ENCODE results near the gene MCM9.

DNA sequence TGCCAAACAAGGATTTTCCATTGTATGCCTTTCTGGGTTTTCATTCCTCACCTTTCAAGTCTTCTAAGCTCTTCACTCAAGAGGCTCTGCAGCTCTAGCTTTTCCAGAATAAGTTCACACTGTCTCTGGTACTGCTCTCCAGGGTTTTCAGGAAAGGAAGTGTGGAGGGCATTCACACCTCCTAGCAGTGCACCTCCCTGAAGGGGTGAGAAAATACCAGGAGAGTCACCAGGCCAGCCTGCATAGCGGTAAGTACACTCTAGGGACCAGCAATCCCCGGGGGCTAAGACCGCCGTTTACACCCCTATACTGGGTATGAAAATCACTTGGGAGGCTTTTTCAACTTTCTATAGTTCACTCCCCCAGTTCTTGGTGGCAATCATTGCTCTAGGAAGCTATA, 108.9 kb downstream of the MCM9 start:
- TF ChIP-seq, protein P1, sequence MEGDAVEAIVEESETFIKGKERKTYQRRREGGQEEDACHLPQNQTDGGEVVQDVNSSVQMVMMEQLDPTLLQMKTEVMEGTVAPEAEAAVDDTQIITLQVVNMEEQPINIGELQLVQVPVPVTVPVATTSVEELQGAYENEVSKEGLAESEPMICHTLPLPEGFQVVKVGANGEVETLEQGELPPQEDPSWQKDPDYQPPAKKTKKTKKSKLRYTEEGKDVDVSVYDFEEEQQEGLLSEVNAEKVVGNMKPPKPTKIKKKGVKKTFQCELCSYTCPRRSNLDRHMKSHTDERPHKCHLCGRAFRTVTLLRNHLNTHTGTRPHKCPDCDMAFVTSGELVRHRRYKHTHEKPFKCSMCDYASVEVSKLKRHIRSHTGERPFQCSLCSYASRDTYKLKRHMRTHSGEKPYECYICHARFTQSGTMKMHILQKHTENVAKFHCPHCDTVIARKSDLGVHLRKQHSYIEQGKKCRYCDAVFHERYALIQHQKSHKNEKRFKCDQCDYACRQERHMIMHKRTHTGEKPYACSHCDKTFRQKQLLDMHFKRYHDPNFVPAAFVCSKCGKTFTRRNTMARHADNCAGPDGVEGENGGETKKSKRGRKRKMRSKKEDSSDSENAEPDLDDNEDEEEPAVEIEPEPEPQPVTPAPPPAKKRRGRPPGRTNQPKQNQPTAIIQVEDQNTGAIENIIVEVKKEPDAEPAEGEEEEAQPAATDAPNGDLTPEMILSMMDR (IDR thresholded peaks at IDR 0.05) = no peak
- TF ChIP-seq POLR2A (IDR thresholded peaks at IDR 0.05) = no peak
